Measurements from ENCODE around the gene PCDHGA7.

GRCh38 chr5:141402553-141403243 is 20.2 kb downstream of the PCDHGA7 start, which contains the start of gene PCDHGA9:
- TF ChIP-seq CTCF (IDR thresholded peaks at IDR 0.05) (peak; percentile 23), EZH2 (IDR thresholded peaks at IDR 0.05) (no peak)
